Neural progenitor cell (in vitro differentiated cells): ENCODE measurements around the gene PDIA5. TPM values are rescaled to one million over a fixed set of nuclear protein-coding genes. Genes with fewer than 3 reads are reported as not detected.

Source experiments
- DNase-seq: peaks from one replicate; pipeline ENCODE4 v3.0.0-alpha.2; 2016; ENCODE audit warnings: low spot score
- H2AFZ ChIP-seq: fragments of 200-600 bp; sonication (generic); replicated peaks from 2 replicates; pipeline ENCODE4 v1.6.1; 2016; ENCODE audit warnings: antibody characterized with exemption
- H3F3A ChIP-seq: fragments of 200-600 bp; sonication (generic); 2 replicates; pipeline ENCODE4 v1.6.1; 2016; ENCODE audit warnings: antibody characterized with exemption, low read depth
- H3K27ac ChIP-seq: fragments of 200-600 bp; sonication (generic); 2 replicates; pipeline ENCODE4 v1.5.1; 2016; ENCODE audit warnings: mild to moderate bottlenecking
- H3K27me3 ChIP-seq: fragments of 200-600 bp; sonication (generic); 2 replicates; pipeline ENCODE4 v1.6.1; 2016; ENCODE audit warnings: mild to moderate bottlenecking, moderate library complexity
- H3K36me3 ChIP-seq: fragments of 200-600 bp; sonication (generic); 2 replicates; pipeline ENCODE4 v1.5.1; 2016
- H3K4me1 ChIP-seq: fragments of 200-600 bp; sonication (generic); 2 replicates; pipeline ENCODE4 v1.6.1; 2016; ENCODE audit warnings: mixed run types
- H3K4me2 ChIP-seq: fragments of 200-600 bp; sonication (generic); 2 replicates; pipeline ENCODE4 v1.6.1; 2016
- H3K4me3 ChIP-seq: fragments of 200-600 bp; sonication (generic); 2 replicates; pipeline ENCODE4 v1.5.1; 2016
- H3K79me2 ChIP-seq: fragments of 200-600 bp; sonication (generic); 2 replicates; pipeline ENCODE4 v1.6.1; 2016; ENCODE audit warnings: low read depth
- H3K9ac ChIP-seq: fragments of 200-600 bp; sonication (generic); 2 replicates; pipeline ENCODE4 v1.6.1; 2016
- H3K9me3 ChIP-seq: fragments of 200-600 bp; sonication (generic); 2 replicates; pipeline ENCODE4 v1.5.1; 2016; ENCODE audit warnings: low read depth
- H4K20me1 ChIP-seq: fragments of 200-600 bp; sonication (generic); 2 replicates; pipeline ENCODE4 v1.6.1; 2016; ENCODE audit warnings: low read depth
- H3K27ac Mint-ChIP-seq: 3 replicates; pipeline ENCODE4 v1.8.0; 2021; ENCODE audit warnings: mixed read lengths
- H3K27me3 Mint-ChIP-seq: 2 replicates; pipeline ENCODE4 v1.8.0; 2022; ENCODE audit warnings: low read depth, mild to moderate bottlenecking, inconsistent platforms, moderate library complexity, mixed read lengths; ENCODE audit not compliant: insufficient read depth
- H3K36me3 Mint-ChIP-seq: 3 replicates; pipeline ENCODE4 v1.8.0; 2021; ENCODE audit warnings: mixed read lengths
- H3K4me1 Mint-ChIP-seq: 3 replicates; pipeline ENCODE4 v1.8.0; 2021; ENCODE audit warnings: mixed read lengths
- H3K4me3 Mint-ChIP-seq: 3 replicates; pipeline ENCODE4 v1.8.0; 2021; ENCODE audit warnings: mild to moderate bottlenecking, moderate library complexity, mixed read lengths
- H3K9me3 Mint-ChIP-seq: 3 replicates; pipeline ENCODE4 v1.8.0; 2020; ENCODE audit warnings: mixed read lengths
- EZH2 ChIP-seq: fragments of 200-600 bp; sonication (generic); IDR thresholded peaks from 2 replicates; pipeline ENCODE4 v1.6.1; 2017; ENCODE audit warnings: antibody characterized with exemption, mild to moderate bottlenecking, moderate library complexity
- EZH2phosphoT487 ChIP-seq: fragments of 200-600 bp; sonication (generic); IDR thresholded peaks from 2 replicates; pipeline ENCODE4 v1.6.1; 2017; ENCODE audit warnings: antibody characterized with exemption
- total RNA-seq: library from RNA; depleted of rRNA; stranded (reverse); fragments of >200 nt; gene quantifications from 2 replicates; pipeline ENCODE4 v1.2.3, GENCODE V29; 2015; ENCODE audit warnings: low replicate concordance
- TF ChIP-seq, protein P1 (sequence below): fragments of 200-600 bp; sonication (generic); IDR thresholded peaks from 2 replicates; pipeline ENCODE4 v1.5.1; 2017; ENCODE audit warnings: antibody characterized with exemption, mild to moderate bottlenecking

The PDIA5 gene
- total RNA-seq, 1 donor from 2014 or later: 15.8 TPM

GRCh38 chr3:123157598-123158287 is 90.9 kb downstream of the PDIA5 start:
- Histone ChIP-seq H3K27me3 (no peaks in the 10 kb centered on the region), H3K4me1 (peaks cover 43% of the 10 kb centered on the region), H3F3A (peaks cover 16% of the 10 kb centered on the region), H3K36me3 (no peaks in the 10 kb centered on the region), H3K79me2 (no peaks in the 10 kb centered on the region), H3K9me3 (no peaks in the 10 kb centered on the region), H3K4me2 (no peak overlapping the region), H3K27ac (no peak overlapping the region), H3K9ac (no peak overlapping the region), H2AFZ (no peak overlapping the region), H3K4me3 (no peak overlapping the region), H4K20me1 (peaks cover 16% of the 10 kb centered on the region)
- H3K9me3 Mint-ChIP-seq: no peaks in the 10 kb centered on the region
- H3K4me3 Mint-ChIP-seq: no peak overlapping the region
- no peak for DNase-seq
- H3K36me3 Mint-ChIP-seq: peaks cover 18% of the 10 kb centered on the region
- peaks cover 36% of the 10 kb centered on the region for H3K4me1 Mint-ChIP-seq
- peaks cover 6% of the 10 kb centered on the region for H3K27me3 Mint-ChIP-seq
- peak overlapping the region; percentile 88 for H3K27ac Mint-ChIP-seq
- TF ChIP-seq EZH2 (no peak), EZH2phosphoT487 (no peak)
- TF ChIP-seq, protein P1, sequence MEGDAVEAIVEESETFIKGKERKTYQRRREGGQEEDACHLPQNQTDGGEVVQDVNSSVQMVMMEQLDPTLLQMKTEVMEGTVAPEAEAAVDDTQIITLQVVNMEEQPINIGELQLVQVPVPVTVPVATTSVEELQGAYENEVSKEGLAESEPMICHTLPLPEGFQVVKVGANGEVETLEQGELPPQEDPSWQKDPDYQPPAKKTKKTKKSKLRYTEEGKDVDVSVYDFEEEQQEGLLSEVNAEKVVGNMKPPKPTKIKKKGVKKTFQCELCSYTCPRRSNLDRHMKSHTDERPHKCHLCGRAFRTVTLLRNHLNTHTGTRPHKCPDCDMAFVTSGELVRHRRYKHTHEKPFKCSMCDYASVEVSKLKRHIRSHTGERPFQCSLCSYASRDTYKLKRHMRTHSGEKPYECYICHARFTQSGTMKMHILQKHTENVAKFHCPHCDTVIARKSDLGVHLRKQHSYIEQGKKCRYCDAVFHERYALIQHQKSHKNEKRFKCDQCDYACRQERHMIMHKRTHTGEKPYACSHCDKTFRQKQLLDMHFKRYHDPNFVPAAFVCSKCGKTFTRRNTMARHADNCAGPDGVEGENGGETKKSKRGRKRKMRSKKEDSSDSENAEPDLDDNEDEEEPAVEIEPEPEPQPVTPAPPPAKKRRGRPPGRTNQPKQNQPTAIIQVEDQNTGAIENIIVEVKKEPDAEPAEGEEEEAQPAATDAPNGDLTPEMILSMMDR: no peak

- Histone ChIP-seq H3K4me3 (no peak overlapping the region), H3K79me2 (no peaks in the 10 kb centered on the region), H3K27me3 (no peaks in the 10 kb centered on the region), H3K27ac (no peak overlapping the region), H3K36me3 (no peaks in the 10 kb centered on the region), H3K4me1 (peaks cover 37% of the 10 kb centered on the region), H3K9me3 (no peaks in the 10 kb centered on the region), H2AFZ (no peak overlapping the region), H4K20me1 (peaks cover 15% of the 10 kb centered on the region), H3F3A (peaks cover 11% of the 10 kb centered on the region), H3K4me2 (no peak overlapping the region), H3K9ac (no peak overlapping the region)
- H3K4me1 Mint-ChIP-seq: peaks cover 32% of the 10 kb centered on the region
- DNase-seq: no peak
- peak overlapping the region; percentile 88 for H3K27ac Mint-ChIP-seq
- H3K36me3 Mint-ChIP-seq: peaks cover 23% of the 10 kb centered on the region
- H3K9me3 Mint-ChIP-seq: no peaks in the 10 kb centered on the region
- TF ChIP-seq EZH2phosphoT487 (no peak), EZH2 (no peak)
- TF ChIP-seq, protein P1: no peak
- no peak overlapping the region for H3K4me3 Mint-ChIP-seq
- peaks cover 6% of the 10 kb centered on the region for H3K27me3 Mint-ChIP-seq
Measured at GRCh38 chr3:123158330-123158729, 91.5 kb downstream of the PDIA5 start.

GRCh38 chr3:123158899-123159390 is 92.1 kb downstream of the PDIA5 start:
- Histone ChIP-seq H3K27ac (no peak overlapping the region), H2AFZ (no peak overlapping the region), H3F3A (peaks cover 7% of the 10 kb centered on the region), H3K4me1 (peaks cover 31% of the 10 kb centered on the region), H3K79me2 (no peaks in the 10 kb centered on the region), H3K36me3 (no peaks in the 10 kb centered on the region), H3K4me2 (no peak overlapping the region), H3K9ac (no peak overlapping the region), H3K4me3 (no peak overlapping the region), H4K20me1 (peaks cover 9% of the 10 kb centered on the region), H3K9me3 (no peaks in the 10 kb centered on the region), H3K27me3 (no peaks in the 10 kb centered on the region)
- peaks cover 5% of the 10 kb centered on the region for H3K27me3 Mint-ChIP-seq
- H3K27ac Mint-ChIP-seq: peak overlapping the region; percentile 50
- H3K9me3 Mint-ChIP-seq: no peaks in the 10 kb centered on the region
- TF ChIP-seq EZH2: no peak
- no peak for TF ChIP-seq EZH2phosphoT487
- TF ChIP-seq, protein P1: no peak
- H3K4me3 Mint-ChIP-seq: no peak overlapping the region
- peaks cover 26% of the 10 kb centered on the region for H3K4me1 Mint-ChIP-seq
- H3K36me3 Mint-ChIP-seq: peaks cover 29% of the 10 kb centered on the region
- no peak for DNase-seq
